Activated CD4-positive, alpha-beta T cell treated with anti-CD3 and anti-CD28 coated beads for 1 hour (primary cell): Measurements from ENCODE around the gene TMEM174.

Experiments used
- DNase-seq: peaks from one replicate; pipeline ENCODE4 v3.0.0-alpha.2; 2020

Gene TMEM174, protein sequence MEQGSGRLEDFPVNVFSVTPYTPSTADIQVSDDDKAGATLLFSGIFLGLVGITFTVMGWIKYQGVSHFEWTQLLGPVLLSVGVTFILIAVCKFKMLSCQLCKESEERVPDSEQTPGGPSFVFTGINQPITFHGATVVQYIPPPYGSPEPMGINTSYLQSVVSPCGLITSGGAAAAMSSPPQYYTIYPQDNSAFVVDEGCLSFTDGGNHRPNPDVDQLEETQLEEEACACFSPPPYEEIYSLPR

DNA sequence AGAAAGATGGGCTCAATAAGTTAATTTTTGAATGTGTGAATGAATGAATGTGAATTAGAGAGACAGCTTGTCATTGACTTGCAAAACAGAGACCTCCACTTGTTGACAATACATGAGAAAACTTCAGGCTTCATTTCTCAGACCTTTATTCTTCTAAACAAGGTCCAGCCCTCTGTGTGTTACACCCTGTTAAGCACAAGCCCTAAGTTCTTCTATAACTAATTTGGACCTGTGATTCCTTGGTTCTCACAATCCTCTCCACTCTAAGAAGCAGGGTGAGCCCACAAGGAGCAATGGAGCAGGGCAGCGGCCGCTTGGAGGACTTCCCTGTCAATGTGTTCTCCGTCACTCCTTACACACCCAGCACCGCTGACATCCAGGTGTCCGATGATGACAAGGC lies at the start of gene TMEM174:
Gene TMEM174, plus strand, starts transcription at position 243 of the 400 bp plus-strand sequence. Its CDS starts 51 bp downstream, at position 294.
- no peak for DNase-seq

DNA sequence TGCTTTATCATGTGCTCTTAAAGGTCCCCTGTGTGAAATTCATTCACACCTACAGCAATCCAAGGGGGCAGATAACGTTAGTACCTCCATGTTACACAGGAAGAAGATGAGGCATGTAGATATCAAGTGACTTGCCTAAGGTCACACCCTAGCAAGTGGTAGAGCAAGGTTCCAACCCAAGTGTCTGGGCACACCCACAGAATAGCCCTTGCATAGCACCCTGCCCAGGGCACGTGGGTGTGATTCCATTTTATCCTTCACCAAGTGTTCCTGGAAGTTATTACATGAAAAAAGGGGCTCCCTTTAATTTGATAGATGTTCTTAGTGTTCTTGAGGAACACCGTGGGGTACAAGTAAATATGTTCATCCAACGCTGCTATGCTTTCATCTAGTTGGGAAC lies 47.7 kb upstream of the TMEM174 start:
- DNase-seq = no peak

DNA sequence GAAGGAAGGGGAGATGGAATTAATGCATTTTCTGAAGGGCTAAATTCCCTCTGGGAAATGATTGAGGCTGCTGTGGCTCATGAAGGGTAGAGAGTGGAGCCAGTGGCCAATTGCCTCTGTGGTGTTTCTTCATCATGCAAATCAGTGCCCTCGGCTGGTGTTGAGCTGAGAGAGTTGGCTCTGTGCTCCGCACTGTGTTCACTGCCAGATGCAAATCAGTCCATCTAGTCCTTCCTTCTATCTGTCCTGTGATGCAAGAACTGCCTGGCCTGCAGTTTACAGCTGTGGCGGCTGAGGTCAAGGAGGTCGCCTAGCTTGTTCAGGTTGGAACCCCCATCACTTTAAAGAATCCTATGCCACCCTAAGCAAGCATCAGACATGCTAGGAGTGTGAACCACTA lies 46.6 kb upstream of the TMEM174 start:
- DNase-seq = no peak

DNA sequence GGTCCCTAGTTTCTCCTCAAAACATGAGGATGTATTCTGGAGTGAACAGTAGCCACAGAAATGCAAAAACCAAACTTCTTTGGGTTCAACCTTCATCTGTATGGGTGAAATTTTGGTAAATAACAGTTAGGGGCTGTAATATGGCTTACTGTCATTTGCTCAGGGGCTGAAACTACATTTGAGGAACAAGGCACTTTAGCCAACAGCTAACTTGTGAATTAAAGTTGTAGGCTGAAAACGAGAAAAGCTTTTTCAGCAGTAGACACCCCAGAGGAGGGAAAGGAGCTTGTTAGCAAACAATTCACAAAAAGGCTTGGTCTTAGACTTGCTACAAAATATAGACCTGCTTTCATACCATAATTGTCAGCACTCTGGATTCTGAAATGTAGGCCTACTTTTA lies 46.0 kb upstream of the TMEM174 start:
- DNase-seq = no peak

DNA sequence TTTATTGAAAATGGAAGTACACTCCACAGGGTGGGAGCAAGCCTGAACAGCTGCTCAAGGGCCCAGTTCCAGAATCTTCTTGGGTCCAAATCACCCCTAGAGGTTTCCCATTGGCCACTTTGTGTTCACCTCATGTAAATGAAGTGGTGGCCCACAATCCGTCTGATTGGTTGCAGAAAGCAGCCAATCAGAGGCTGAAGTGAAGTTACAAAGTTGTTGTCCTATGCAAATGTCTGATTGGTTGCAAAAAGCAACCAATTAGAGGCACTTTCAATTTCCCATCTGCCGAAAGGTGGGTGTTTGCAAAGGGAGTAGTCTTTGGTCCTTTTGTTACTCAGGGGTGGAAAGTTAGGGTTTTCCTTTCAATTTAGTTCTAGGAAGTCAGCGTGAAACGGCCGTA lies 43.9 kb upstream of the TMEM174 start:
- no peak for DNase-seq

DNA sequence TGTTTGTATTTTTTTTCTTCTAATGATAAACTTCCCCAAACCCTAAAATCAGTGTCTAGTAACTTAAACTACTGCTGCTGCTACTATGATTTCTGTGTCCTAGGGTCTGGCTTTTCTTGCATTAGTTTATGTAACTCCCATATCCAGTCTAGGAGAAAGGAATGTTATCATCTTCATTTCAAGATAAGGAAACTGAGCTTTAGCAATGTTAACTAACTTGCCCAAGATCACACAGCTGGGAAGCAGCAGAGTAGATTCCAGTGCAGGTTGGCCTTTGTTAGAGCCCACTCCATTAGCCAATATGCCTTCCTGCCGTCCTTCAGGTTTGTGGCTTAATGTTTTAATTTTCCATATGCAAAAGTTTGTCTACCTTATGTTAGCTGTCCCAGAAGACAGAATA lies 42.2 kb upstream of the TMEM174 start:
- DNase-seq = no peak

DNA sequence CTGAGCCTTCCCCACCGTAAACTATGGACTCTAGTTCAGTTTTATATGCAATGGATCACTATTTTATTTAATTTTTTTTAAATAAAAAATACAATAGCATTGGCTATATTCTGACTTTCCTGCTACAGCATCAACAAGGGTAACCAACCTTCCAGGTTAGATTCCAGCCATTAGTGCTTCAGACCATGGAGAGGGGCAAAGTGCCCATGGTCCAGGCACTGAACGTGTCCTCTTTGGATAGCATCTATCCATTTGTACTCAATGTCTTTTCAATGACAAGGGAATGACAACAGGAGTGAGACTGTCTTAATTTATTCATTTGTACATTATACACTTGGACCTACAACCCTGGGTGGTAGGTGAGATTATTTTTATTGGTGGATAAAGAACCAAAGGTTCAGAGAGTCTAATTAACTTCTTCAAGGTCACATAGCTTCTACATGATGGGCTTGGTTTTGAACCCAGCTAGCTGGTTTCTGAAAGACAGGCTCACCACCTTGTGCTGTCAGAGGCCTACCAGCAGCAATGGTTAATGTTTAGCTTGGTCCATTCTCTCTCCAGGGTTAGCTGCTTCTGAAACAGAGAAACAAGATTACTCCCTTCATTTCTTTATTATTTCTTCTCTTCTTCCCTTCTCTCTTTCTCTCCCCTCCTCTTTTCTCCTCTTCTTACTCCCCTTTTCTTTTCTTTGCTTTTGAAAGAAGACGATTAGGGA lies 41.1 kb upstream of the TMEM174 start:
- no peak for DNase-seq

DNA sequence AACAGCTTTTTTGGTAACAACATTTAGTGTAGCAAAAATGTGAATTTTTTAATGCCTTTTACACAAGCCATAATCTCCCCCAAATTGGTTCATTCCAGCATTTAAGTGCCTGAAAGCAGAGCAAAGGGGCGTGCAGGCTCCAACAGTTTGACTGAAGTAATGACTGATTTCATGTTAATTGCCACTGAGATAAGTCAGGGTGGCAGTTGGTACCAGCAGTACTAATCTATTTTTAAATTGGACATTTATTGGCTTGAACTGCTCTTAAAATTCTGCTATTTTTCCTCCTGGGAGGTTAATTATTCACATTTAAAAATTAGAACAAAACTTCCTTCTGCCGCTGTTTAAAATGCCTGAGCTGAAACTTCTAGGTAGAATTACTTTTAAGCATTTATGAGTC lies 40.2 kb upstream of the TMEM174 start:
- DNase-seq = no peak

DNA sequence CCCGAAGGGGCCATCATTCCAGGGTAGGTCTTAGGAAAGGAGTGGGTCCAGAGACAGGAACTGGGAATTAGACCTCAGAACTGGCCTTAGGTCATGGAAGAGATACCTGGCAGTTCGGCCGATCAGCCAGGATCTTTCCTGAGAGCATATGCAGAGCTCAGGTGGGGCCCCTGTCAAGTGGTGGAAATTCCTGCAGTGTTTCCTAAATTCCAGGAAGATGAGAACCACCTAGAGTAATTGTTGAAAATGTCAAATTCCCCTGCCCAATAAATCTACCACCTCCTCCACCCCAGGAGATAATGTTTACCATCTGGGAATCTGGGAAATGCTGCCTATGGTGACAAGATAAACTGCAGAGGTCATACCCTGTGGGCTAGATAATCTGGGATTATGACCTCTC lies 38.0 kb upstream of the TMEM174 start:
- DNase-seq = no peak

DNA sequence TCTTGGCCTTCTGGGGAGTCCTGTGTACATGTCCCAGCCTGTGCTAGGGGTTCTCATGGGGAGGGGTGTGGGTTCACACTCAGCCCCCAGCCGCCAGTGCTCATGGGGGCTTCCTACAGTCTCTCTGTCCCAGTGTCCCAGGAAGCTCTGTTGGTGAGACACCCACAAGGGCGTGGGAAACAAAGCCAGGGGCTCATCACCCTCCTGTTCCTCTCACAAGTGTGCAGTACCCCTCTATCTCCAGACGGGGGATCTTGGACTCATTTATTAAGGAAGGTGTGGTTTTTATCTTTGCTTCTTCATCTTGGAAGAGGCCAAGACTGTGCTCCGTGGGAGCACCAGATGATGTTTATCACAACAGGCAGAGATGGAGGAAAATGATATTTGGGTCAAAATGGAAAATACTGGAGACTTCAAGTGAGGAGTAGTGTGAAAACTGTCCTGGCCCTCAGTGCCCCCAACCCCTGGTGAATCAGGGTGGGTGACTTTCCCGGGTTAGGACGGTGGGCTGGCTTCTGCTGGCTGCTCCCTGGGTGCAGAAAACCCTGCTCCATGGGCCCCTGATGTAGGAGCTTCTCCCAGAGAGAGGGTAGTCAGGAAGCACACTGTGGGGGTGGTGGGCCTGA lies 37.5 kb upstream of the TMEM174 start:
- DNase-seq = no peak

DNA sequence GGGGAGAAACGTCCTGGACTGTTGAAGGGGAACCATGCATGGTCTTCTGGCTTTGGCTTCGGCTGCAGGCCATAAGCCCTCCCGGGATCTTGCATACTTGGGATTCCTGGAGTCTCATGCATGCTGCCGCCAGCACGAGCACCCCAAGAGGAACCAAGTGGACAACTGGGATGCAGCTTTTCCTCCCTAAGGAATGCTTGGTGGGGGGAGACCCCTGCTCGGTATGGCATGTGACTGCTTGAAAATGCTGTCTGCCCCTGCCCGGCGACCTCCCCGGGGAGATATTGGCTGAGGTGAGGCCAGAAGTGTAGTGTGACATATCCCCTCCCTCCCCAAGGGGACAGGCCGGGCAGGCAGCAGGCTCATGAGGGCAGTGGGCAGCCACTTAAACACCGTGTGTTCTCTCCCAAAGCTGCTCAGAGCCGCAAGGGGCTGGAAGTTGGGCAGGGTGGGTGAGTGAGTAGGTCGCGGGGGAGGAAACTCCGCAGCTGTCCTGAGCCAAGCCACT lies 36.9 kb upstream of the TMEM174 start:
- DNase-seq = no peak

DNA sequence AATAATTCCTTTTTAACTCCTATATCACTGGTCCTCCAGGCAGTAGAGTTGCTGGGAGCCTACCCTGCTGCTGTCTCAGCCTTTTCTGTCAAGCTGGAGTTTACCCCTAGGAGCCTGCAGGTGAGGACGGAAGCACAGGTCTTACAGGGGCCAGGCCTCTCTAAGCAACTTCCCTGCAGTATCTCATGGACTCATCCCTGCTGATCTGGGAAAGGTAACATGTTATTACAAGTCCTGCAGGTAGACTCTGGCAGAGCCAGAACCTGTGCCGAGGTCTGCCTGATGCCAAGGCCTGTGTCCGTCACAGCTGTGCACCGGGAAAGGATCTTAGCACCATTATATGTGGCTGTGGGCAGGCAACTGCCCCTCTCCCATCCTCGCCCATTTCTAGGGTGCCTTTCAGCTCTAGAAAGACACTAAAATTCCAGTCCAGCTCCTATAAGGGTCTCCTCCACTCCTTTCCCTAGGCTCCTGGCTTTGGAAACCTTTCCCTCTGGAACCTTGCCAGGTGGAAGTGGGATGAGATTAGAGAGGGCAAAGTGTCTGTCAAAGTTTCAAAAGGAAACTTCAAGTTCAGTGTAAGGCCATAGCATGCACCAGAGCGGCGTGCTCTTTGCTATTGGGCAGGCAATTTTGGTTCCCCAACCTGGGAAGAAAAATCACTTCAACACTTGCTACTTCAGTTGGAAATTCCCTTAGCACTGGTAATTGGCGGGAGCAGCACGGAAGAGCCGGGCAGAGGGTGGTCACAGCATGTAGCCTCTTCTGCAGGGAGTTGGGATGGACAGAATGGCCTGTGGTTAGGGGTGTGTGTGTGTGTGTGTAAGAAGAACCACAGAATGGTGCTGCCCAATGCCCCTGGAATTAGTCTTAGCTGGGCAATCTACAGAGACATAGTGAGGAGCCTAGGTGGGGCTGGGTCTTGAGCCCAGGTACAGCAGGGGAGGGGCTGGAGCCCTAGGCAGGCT lies 35.1 kb upstream of the TMEM174 start:
- no peak for DNase-seq

DNA sequence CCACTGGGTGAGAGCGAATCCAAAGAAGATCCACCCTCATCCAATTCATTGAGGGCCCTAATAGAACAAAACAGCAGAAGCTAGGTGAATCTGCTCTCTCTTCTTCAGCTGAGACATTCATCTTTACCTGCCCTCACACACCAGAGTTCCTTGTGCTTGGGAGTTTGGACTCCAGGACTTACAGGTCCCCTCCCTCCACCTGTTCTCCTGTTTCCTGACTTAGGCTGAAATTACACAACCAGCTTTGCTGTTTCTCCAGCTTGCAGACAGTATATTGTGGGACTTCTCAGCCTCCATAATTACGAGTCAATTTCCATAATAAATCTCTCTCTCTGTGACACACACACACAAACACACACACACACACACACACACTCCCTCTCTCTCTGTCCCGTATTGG lies 33.5 kb upstream of the TMEM174 start:
- no peak for DNase-seq

DNA sequence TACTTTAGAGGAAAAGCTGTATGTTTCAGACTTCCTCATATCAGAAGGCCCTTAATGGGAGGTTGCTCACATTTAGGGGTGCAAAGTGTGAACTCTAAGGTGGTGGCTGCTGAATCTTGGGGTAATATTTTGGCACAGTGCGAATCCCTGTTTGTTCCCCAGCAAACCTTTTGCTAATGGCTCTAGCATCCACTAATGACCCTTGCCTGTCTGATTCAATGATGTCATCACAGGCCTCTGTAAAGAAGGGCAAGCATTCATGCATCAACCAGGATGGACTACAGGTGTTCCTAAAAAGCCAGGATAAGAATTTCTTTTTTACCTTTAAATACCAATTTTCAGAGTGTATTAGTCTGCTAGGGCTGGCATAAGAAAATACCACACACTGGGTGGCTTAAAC lies 32.2 kb upstream of the TMEM174 start:
- DNase-seq = no peak

DNA sequence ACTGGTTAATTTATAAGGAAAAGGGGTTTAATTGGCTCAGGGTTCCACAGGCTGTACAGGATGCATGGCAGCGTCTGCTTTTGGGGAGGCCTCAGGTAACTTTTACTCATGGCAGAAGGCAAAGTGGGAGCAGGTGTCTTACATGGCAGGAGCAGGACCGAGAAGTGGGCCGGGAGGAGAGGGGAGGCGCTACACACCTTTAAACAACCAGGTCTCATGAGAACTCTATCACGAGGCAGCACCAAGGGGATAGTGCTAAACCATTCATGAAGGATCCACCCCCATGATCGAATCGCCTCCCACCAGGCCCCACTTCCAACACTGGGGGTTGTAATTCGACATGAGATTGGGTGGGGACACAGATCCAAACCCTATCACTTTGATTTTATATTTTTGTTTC lies 31.0 kb upstream of the TMEM174 start:
- DNase-seq = no peak

DNA sequence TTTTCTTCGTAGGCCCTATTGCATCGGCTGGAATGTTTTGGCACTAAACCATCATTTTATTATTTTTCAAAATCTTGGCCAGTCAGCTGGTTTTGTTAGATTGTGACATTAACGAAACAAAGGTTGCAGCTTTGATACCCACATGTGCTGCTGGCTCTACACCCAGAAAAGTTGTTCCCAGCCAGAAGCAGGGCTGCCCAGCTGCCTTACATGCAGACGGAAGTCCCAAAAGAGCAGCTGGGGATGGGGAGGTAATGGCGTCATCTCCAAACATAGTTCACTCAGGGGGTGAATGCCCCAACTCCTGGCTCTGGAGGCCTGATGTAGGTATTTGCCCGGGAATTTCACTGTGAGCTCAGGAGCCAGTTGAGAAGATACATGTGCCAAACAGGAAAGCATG lies 29.3 kb upstream of the TMEM174 start:
- DNase-seq = no peak

DNA sequence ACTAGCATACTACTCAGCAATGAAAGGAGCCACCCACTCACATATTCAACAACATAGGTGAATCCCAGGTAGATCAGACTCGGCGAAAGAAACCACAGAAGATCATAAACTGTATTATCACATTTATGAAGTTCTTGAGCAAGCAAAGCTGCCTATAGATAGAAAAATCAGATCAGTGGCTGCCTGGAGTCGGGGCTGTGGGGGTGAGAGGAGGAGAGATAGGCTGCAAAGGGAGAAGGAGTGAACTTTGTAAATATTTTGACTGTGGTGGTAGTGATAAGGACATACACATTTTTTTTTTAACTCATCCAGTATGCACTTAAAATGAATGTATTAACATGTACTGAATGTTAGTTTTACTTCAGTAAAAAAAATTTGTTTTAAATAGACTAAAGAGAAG lies 23.5 kb upstream of the TMEM174 start:
- DNase-seq = no peak

DNA sequence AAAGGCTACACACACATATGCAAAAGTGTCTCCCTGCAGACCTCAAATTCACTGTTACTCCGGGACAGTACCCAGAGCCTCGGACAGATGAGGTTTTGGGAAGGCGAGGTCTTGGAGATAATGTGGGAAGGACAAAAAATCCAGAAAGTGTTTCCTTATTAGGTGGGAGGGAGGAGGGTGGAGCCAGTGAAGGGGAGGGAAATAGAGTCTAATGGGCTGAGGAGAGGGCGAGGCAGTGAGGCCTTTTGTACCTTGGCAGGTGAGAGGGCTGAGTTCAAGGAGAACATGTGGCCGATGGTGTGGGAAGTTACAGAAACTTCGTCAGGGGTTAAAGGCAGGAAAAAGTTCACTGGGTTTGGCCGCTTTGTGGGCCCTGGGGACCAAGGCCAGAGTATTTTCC lies 22.1 kb upstream of the TMEM174 start:
- no peak for DNase-seq

DNA sequence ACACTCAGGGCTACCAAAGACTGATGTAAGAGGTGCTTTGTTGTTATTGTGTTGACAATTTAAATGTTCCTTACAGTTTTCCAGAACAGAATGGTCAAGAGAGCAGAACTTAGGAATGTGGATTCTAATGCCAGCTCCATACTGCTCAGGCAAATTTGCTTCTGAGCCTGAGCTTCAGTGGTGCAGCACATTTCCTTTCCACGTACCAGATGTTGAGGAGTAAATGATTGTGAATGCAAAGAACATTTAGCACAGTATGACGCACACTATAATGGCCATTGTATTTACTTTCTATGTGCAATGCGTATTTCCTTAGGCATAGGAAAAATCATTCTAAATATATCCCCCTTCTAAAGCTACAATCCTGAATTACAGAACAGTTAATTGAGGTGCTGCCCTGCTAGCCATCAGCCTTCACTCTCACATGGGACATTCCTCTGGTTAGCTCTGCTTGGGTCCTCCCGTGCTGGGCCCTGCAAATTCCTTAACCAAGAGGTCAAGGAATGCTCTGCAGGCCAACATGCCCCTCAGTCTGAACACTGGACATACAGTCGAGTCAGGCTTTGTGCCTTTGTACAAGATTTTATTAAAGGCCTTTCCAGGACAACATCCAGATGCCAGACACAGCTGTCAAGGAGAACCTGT lies 21.1 kb upstream of the TMEM174 start:
- no peak for DNase-seq

DNA sequence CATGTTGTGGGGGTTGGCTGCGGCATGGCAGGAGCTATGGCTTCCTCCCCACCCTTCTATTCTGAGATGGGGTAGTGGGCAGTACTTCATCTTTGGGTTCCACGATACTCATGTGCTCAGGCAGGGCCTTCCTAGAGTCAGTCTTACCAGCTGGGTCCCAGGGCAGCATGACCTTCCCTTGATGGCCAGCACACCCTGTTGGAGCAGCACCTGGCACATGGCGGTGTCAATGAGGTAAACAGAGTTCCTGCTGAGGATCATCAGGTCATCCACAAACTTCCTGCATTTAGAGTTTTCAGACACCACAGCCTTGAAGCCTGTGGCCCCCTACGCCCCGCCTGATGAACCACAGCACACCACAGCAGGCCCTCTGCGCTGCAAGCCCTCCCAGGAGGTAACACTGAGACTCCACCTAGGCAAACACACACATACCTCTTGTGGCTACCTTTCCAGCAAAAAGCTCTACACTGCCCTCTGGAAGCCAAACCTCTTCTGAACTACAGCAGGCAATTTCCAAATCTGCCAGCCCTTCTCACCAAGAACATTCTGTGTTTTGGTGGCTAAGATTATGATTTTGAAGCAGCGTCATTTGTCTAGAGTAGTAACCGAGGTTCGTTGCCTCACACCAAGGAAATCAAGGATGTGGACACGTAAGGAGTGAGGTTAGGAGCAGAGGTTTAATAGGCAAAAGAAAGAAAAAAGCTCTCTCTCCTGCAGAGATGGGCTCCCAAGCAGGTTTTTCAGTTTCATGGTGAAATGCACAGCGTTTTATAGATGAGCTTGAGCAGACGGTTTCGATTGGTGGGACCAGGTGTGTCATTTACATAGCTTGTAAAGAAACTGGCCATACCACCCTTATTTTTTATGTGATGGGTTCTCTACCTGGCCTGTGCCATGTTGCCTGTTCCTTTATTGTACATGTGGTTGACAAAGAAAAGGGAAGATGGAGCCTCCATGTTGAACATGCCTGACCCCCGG lies 20.3 kb upstream of the TMEM174 start:
- DNase-seq = no peak

DNA sequence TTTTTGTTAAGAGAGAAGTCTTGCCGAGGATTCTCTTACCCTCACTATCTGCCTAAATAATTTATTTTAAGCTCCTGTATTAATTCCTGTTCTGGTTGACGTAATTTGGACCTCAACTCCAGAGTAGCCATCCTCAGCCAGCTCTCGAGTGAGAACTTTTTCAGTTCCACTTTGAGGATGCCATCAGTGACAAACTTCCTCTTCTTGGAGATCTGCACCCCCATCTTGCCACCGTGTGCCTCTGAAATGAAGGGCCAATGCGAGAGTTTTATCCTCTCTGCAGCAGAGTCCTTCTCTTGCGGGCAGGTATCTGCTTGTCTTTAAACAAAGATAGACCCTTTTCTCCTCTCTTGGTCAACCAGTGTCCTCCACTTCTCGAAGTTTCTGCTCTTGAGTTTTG lies 19.5 kb upstream of the TMEM174 start:
- DNase-seq = no peak
